ENCODE measurements around the gene ZSWIM8. TPM values are rescaled to one million over a fixed set of nuclear protein-coding genes. Genes with fewer than 3 reads are reported as not detected.

Gene ZSWIM8
- total and polyA plus RNA-seq, 4 experiments from 2014 or later: 4.5 to 100 (median 58.9) TPM

- intact Hi-C loops (cut with micrococcal nuclease): loop anchor here (5.0 kb wide), 1 partner anchor 32 kb away; no protein-coding TSS in a partner anchor
- Mint-ChIP-seq H3K27ac (peak overlapping the region in 2 of 7 donors; percentile 50 to 78), H3K4me3 (no peak overlapping the region), H3K9me3 (peaks cover 0 to 8% (median 0%) of the 10 kb centered on the region in 8 donors), H3K4me1 (peaks cover 3 to 11% (median 8%) of the 10 kb centered on the region in 4 donors), H3K27me3 (no peaks in the 10 kb centered on the region), H3K36me3 (peaks cover 50 to 61% of the 10 kb centered on the region in 2 donors)
- H3K9me3 ChIP-seq (ENCODE audit: control insufficient read depth in 1 of 2, low read length in 2 of 2): no peaks in the 10 kb centered on the region
- ChIA-PET POLR2A (ENCODE audit: partially characterized antibody) (interaction anchor here (1.4 kb wide), 1 partner anchor 42 kb away, joined by 5 read pairs; no protein-coding TSS in a partner anchor), CTCF (ENCODE audit: partially characterized antibody) (interaction anchor here (0.7 to 2.1 kb wide), 6 partner anchors 14 to 142 kb away, joined by 3 to 5 read pairs (median 4); partner anchors contain the start of gene CHCHD1)
- no peak for DNase-seq
- no peak overlapping the region for H3K27ac ChIP-seq (ENCODE audit: low read depth, low read length)
- H3K4me1 ChIP-seq (ENCODE audit: insufficient read depth, low read length): peaks cover 11% of the 10 kb centered on the region
- no peak overlapping the region for H3K4me3 ChIP-seq (ENCODE audit: low read length in 2 of 2)
- H3K27me3 ChIP-seq (ENCODE audit: insufficient read depth, low read length): no peaks in the 10 kb centered on the region
- H3K36me3 ChIP-seq (ENCODE audit: insufficient read depth, low read length): peaks cover 36% of the 10 kb centered on the region
Observed at GRCh38 chr10:73814896-73815718, 29.7 kb downstream of the ZSWIM8 start.

- Mint-ChIP-seq H3K4me3 (no peak overlapping the region), H3K4me1 (peaks cover 0 to 5% (median 4%) of the 10 kb centered on the region in 4 donors), H3K9me3 (peaks cover 0 to 8% (median 0%) of the 10 kb centered on the region in 8 donors), H3K27me3 (no peaks in the 10 kb centered on the region), H3K36me3 (peaks cover 48 to 59% of the 10 kb centered on the region in 2 donors), H3K27ac (peak overlapping the region in 3 of 7 donors; percentile 23 to 69 (median 50))
- Histone ChIP-seq H3K36me3 (ENCODE audit: insufficient read depth, low read length) (peaks cover 36% of the 10 kb centered on the region), H3K9me3 (ENCODE audit: control insufficient read depth in 1 of 2, low read length in 2 of 2) (no peaks in the 10 kb centered on the region), H3K27ac (ENCODE audit: low read depth, low read length) (no peak overlapping the region), H3K4me1 (ENCODE audit: insufficient read depth, low read length) (peaks cover 5% of the 10 kb centered on the region), H3K27me3 (ENCODE audit: insufficient read depth, low read length) (no peaks in the 10 kb centered on the region), H3K4me3 (ENCODE audit: low read length in 2 of 2) (no peak overlapping the region)
- ChIA-PET POLR2A (ENCODE audit: partially characterized antibody) (interaction anchor here (1.4 kb wide), 1 partner anchor 42 kb away, joined by 5 read pairs; no protein-coding TSS in a partner anchor), CTCF (ENCODE audit: partially characterized antibody) (interaction anchor here (0.7 to 2.1 kb wide), 6 partner anchors 10 to 141 kb away, joined by 3 to 4 read pairs (median 4); no protein-coding TSS in a partner anchor)
- DNase-seq: no peak
- intact Hi-C loops (cut with micrococcal nuclease): no loop called here
Observed at GRCh38 chr10:73815719-73816030, 30.3 kb downstream of the ZSWIM8 start.

- no peak for DNase-seq
- intact Hi-C loops (cut with micrococcal nuclease): no loop called here
- CTCF ChIA-PET (ENCODE audit: partially characterized antibody): interaction anchor here (1.4 to 2.1 kb wide), 2 partner anchors 9 to 18 kb away, joined by 3 to 4 read pairs; no protein-coding TSS in a partner anchor
Observed at GRCh38 chr10:73816917-73817729, 31.7 kb downstream of the ZSWIM8 start.

GRCh38 chr10:73817826-73818225, 32.4 kb downstream of the ZSWIM8 start:
- CTCF ChIA-PET (ENCODE audit: partially characterized antibody): interaction anchor here (1.0 kb wide), 1 partner anchor 62 kb away, joined by 3 read pairs; no protein-coding TSS in a partner anchor
- no peak for DNase-seq
- Mint-ChIP-seq H3K27me3 (no peaks in the 10 kb centered on the region), H3K4me1 (peaks cover 0 to 4% (median 2%) of the 10 kb centered on the region in 4 donors), H3K9me3 (peaks cover 0 to 2% (median 0%) of the 10 kb centered on the region in 8 donors), H3K4me3 (no peak overlapping the region), H3K36me3 (peaks cover 55 to 71% of the 10 kb centered on the region in 2 donors), H3K27ac (peak overlapping the region in 4 of 7 donors; percentile 53 to 81 (median 74))
- Histone ChIP-seq H3K4me1 (ENCODE audit: insufficient read depth, low read length) (no peaks in the 10 kb centered on the region), H3K27me3 (ENCODE audit: insufficient read depth, low read length) (no peaks in the 10 kb centered on the region), H3K27ac (ENCODE audit: low read depth, low read length) (no peak overlapping the region), H3K36me3 (ENCODE audit: insufficient read depth, low read length) (peaks cover 47% of the 10 kb centered on the region), H3K4me3 (ENCODE audit: low read length in 2 of 2) (no peak overlapping the region), H3K9me3 (ENCODE audit: control insufficient read depth in 1 of 2, low read length in 2 of 2) (no peaks in the 10 kb centered on the region)
- intact Hi-C loops (cut with micrococcal nuclease): no loop called here
- POLR2A ChIA-PET (ENCODE audit: partially characterized antibody): no interaction called here

More at GRCh38 chr10:73816917-73817729, 31.7 kb downstream of the ZSWIM8 start:
- Mint-ChIP-seq H3K4me3 (no peak overlapping the region), H3K4me1 (peaks cover 0 to 4% (median 4%) of the 10 kb centered on the region in 4 donors), H3K36me3 (peaks cover 55 to 68% of the 10 kb centered on the region in 2 donors), H3K9me3 (peaks cover 0 to 8% (median 0%) of the 10 kb centered on the region in 8 donors), H3K27ac (peak overlapping the region in 4 of 7 donors; percentile 20 to 68 (median 59)), H3K27me3 (no peaks in the 10 kb centered on the region)
- no peaks in the 10 kb centered on the region for H3K27me3 ChIP-seq (ENCODE audit: insufficient read depth, low read length)
- POLR2A ChIA-PET (ENCODE audit: partially characterized antibody): no interaction called here
- H3K4me1 ChIP-seq (ENCODE audit: insufficient read depth, low read length): peaks cover 4% of the 10 kb centered on the region
- peaks cover 43% of the 10 kb centered on the region for H3K36me3 ChIP-seq (ENCODE audit: insufficient read depth, low read length)
- no peaks in the 10 kb centered on the region for H3K9me3 ChIP-seq (ENCODE audit: control insufficient read depth in 1 of 2, low read length in 2 of 2)
- H3K27ac ChIP-seq (ENCODE audit: low read depth, low read length): no peak overlapping the region
- H3K4me3 ChIP-seq (ENCODE audit: low read length in 2 of 2): no peak overlapping the region

- no peak overlapping the region for H3K4me3 Mint-ChIP-seq
- H3K36me3 ChIP-seq (ENCODE audit: insufficient read depth, low read length): peaks cover 47% of the 10 kb centered on the region
- POLR2A ChIA-PET (ENCODE audit: partially characterized antibody): interaction anchor here (1.6 kb wide), 1 partner anchor 46 kb away, joined by 6 read pairs; a partner anchor contains a TSS
Observed at GRCh38 chr10:73818402-73818801, 33.0 kb downstream of the ZSWIM8 start.

GRCh38 chr10:73819081-73819480, 33.7 kb downstream of the ZSWIM8 start:
- Histone ChIP-seq H3K27ac (ENCODE audit: low read depth, low read length) (no peak overlapping the region), H3K36me3 (ENCODE audit: insufficient read depth, low read length) (peaks cover 47% of the 10 kb centered on the region), H3K4me3 (ENCODE audit: low read length in 2 of 2) (no peak overlapping the region), H3K9me3 (ENCODE audit: control insufficient read depth in 1 of 2, low read length in 2 of 2) (no peaks in the 10 kb centered on the region), H3K27me3 (ENCODE audit: insufficient read depth, low read length) (no peaks in the 10 kb centered on the region), H3K4me1 (ENCODE audit: insufficient read depth, low read length) (no peaks in the 10 kb centered on the region)
- intact Hi-C loops (cut with micrococcal nuclease): no loop called here
- peaks cover 0 to 3% (median under 1%) of the 10 kb centered on the region in 4 donors for H3K4me1 Mint-ChIP-seq
- H3K4me3 Mint-ChIP-seq: no peak overlapping the region
- no peak for DNase-seq
- H3K27me3 Mint-ChIP-seq: no peaks in the 10 kb centered on the region
- CTCF ChIA-PET (ENCODE audit: partially characterized antibody): interaction anchor here (0.5 to 1.0 kb wide), 2 partner anchors 60 to 139 kb away, joined by 3 to 4 read pairs; no protein-coding TSS in a partner anchor
- no peaks in the 10 kb centered on the region for H3K9me3 Mint-ChIP-seq
- H3K36me3 Mint-ChIP-seq: peaks cover 44 to 70% of the 10 kb centered on the region in 2 donors
- POLR2A ChIA-PET (ENCODE audit: partially characterized antibody): interaction anchor here (1.6 kb wide), 1 partner anchor 47 kb away, joined by 6 read pairs; a partner anchor contains a TSS
- peak overlapping the region in 3 of 7 donors; percentile 13 to 29 (median 25) for H3K27ac Mint-ChIP-seq

More at GRCh38 chr10:73818402-73818801, 33.0 kb downstream of the ZSWIM8 start:
- no peaks in the 10 kb centered on the region for H3K9me3 Mint-ChIP-seq
- peak overlapping the region in 2 of 7 donors; percentile 42 to 70 for H3K27ac Mint-ChIP-seq
- Histone ChIP-seq H3K4me3 (ENCODE audit: low read length in 2 of 2) (no peak overlapping the region), H3K27ac (ENCODE audit: low read depth, low read length) (no peak overlapping the region), H3K9me3 (ENCODE audit: control insufficient read depth in 1 of 2, low read length in 2 of 2) (no peaks in the 10 kb centered on the region), H3K27me3 (ENCODE audit: insufficient read depth, low read length) (no peaks in the 10 kb centered on the region), H3K4me1 (ENCODE audit: insufficient read depth, low read length) (no peaks in the 10 kb centered on the region)
- intact Hi-C loops (cut with micrococcal nuclease): no loop called here
- DNase-seq: no peak
- CTCF ChIA-PET (ENCODE audit: partially characterized antibody): interaction anchor here (1.0 kb wide), 1 partner anchor 61 kb away, joined by 3 read pairs; no protein-coding TSS in a partner anchor
- H3K36me3 Mint-ChIP-seq: peaks cover 49 to 69% of the 10 kb centered on the region in 2 donors
- H3K27me3 Mint-ChIP-seq: no peaks in the 10 kb centered on the region
- peaks cover 0 to 4% (median 2%) of the 10 kb centered on the region in 4 donors for H3K4me1 Mint-ChIP-seq

Measured in CD4-positive, alpha-beta memory T cell (primary cell).